ENCODE results near the gene PLA2R1.

Gene PLA2R1

GRCh38 chr2:159933727-159934049 is 128.7 kb downstream of the PLA2R1 start:
- no peak for DNase-seq (ENCODE audit: low read depth in 3 of 3)

GRCh38 chr2:159933040-159933726 is 129.2 kb downstream of the PLA2R1 start:
- DNase-seq (ENCODE audit: low read depth in 3 of 3): no peak

GRCh38 chr2:159926695-159927094 is 135.7 kb downstream of the PLA2R1 start:
- DNase-seq (ENCODE audit: low read depth in 3 of 3): no peak

- no peak for DNase-seq (ENCODE audit: low read depth in 3 of 3)
Observed at GRCh38 chr2:159925975-159926374, 136.4 kb downstream of the PLA2R1 start.

GRCh38 chr2:159922563-159922962 is 139.9 kb downstream of the PLA2R1 start:
- no peak for DNase-seq (ENCODE audit: low read depth in 3 of 3)

GRCh38 chr2:159921752-159922404 is 140.5 kb downstream of the PLA2R1 start:
- peak; percentile 57 to 81 (median 62) for DNase-seq (ENCODE audit: low read depth in 3 of 3)

GRCh38 chr2:159916511-159916910 is 145.9 kb downstream of the PLA2R1 start:
- no peak for DNase-seq (ENCODE audit: low read depth in 3 of 3)

GRCh38 chr2:159913900-159914299 is 148.5 kb downstream of the PLA2R1 start:
- DNase-seq (ENCODE audit: low read depth in 3 of 3): no peak

- DNase-seq (ENCODE audit: low read depth in 3 of 3): no peak
Observed at GRCh38 chr2:159912580-159912979, 149.8 kb downstream of the PLA2R1 start.

GRCh38 chr2:159910951-159911350 is 151.5 kb downstream of the PLA2R1 start:
- DNase-seq (ENCODE audit: low read depth in 3 of 3): no peak

GRCh38 chr2:159908623-159909022 is 153.8 kb downstream of the PLA2R1 start:
- no peak for DNase-seq (ENCODE audit: low read depth in 3 of 3)

- DNase-seq (ENCODE audit: low read depth in 3 of 3): no peak
Observed at GRCh38 chr2:159907909-159908308, 154.5 kb downstream of the PLA2R1 start.

- no peak for DNase-seq (ENCODE audit: low read depth in 3 of 3)
Observed at GRCh38 chr2:159905926-159906714, 156.3 kb downstream of the PLA2R1 start.

GRCh38 chr2:159904959-159905305 is 157.5 kb downstream of the PLA2R1 start:
- no peak for DNase-seq (ENCODE audit: low read depth in 3 of 3)

- DNase-seq (ENCODE audit: low read depth in 3 of 3): peak; percentile 53 to 80 (median 61)
Observed at GRCh38 chr2:159904127-159904958, 158.1 kb downstream of the PLA2R1 start, which contains the start of gene LY75. Gene LY75 (minus strand): TSS chr2:159904756.

- peak; percentile 25 to 38 (median 33) for DNase-seq (ENCODE audit: low read depth in 3 of 3)
Observed at GRCh38 chr2:159903443-159904126, 158.8 kb downstream of the PLA2R1 start.

- DNase-seq (ENCODE audit: low read depth in 3 of 3): no peak
Observed at GRCh38 chr2:159902722-159903121, 159.7 kb downstream of the PLA2R1 start.

- no peak for DNase-seq (ENCODE audit: low read depth in 3 of 3)
Observed at GRCh38 chr2:159900343-159900742, 162.1 kb downstream of the PLA2R1 start.

- DNase-seq (ENCODE audit: low read depth in 3 of 3): no peak
Observed at GRCh38 chr2:159898441-159898840, 164.0 kb downstream of the PLA2R1 start.

GRCh38 chr2:159897720-159898119 is 164.7 kb downstream of the PLA2R1 start:
- no peak for DNase-seq (ENCODE audit: low read depth in 3 of 3)

GRCh38 chr2:159897081-159897480 is 165.3 kb downstream of the PLA2R1 start:
- DNase-seq (ENCODE audit: low read depth in 3 of 3): no peak

Data from stimulated activated CD4-positive, alpha-beta T cell treated with anti-CD3 and anti-CD28 coated beads, TNF-alpha, amount 100 ng/mL, for 24 hours (primary cell).